MCF 10A (cell line): ENCODE data around the gene IL22RA2. TPM values are rescaled to one million over a fixed set of nuclear protein-coding genes. Genes with fewer than 3 reads are reported as not detected.
A peak's percentile ranks its signal among the peaks of the same experiment; 100 is the strongest.

ENCODE experiments used
- BruUV-seq: library from RNA; stranded (reverse); fragments of 400-500 nt; replicated peaks from 2 replicates; lab custom pipeline; 2021; lab: Mats Ljungman, UMichigan
- CTCF ChIA-PET: fragments of 300-600 bp; sonication (Branson Sonifier 250); formaldehyde crosslinking; extraction: SDS; loops from one replicate; lab custom pipeline; 2021; ENCODE audit warnings: antibody characterized with exemption, inconsistent platforms; lab: Yijun Ruan, JAX
- POLR2A ChIA-PET: fragments of 300-600, 350-650 bp; sonication (Branson Sonifier 250); formaldehyde crosslinking; extraction: SDS; loops from one replicate; lab custom pipeline; 2020; ENCODE audit warnings: antibody characterized with exemption, inconsistent platforms; lab: Yijun Ruan, JAX
- DNase-seq: peaks from one replicate; pipeline ENCODE4 v3.0.0-alpha.2; 2018; ENCODE audit not compliant: unreplicated experiment
- H3K27ac Mint-ChIP-seq: one replicate; pipeline ENCODE4 v1.8.0; 2022; ENCODE audit warnings: mild to moderate bottlenecking, low read depth, mixed read lengths; ENCODE audit not compliant: unreplicated experiment
- H3K27me3 Mint-ChIP-seq: one replicate; pipeline ENCODE4 v1.8.0; 2022; ENCODE audit warnings: mixed read lengths; ENCODE audit not compliant: insufficient read depth, unreplicated experiment
- H3K36me3 Mint-ChIP-seq: one replicate; pipeline ENCODE4 v1.8.0; 2022; ENCODE audit warnings: mild to moderate bottlenecking, moderate library complexity, mixed read lengths; ENCODE audit not compliant: insufficient read depth, unreplicated experiment
- H3K4me1 Mint-ChIP-seq: one replicate; pipeline ENCODE4 v1.8.0; 2022; ENCODE audit warnings: mixed read lengths; ENCODE audit not compliant: insufficient read depth, unreplicated experiment
- H3K4me3 Mint-ChIP-seq: one replicate; pipeline ENCODE4 v1.8.0; 2022; ENCODE audit warnings: mild to moderate bottlenecking, moderate library complexity, mixed read lengths; ENCODE audit not compliant: unreplicated experiment
- H3K9me3 Mint-ChIP-seq: one replicate; pipeline ENCODE4 v1.8.0; 2022; ENCODE audit warnings: mixed read lengths; ENCODE audit not compliant: unreplicated experiment
- CTCF ChIP-seq: fragments of 200-600 bp; IDR thresholded peaks from one replicate; pipeline ENCODE4 v1.8.0; 2022; ENCODE audit warnings: antibody characterized with exemption, mild to moderate bottlenecking; ENCODE audit not compliant: unreplicated experiment
- intact Hi-C: fragments of 100-400 bp; cut with micrococcal nuclease; formaldehyde crosslinking; loops from 2 replicates; pipeline ENCODE4 v1.14.1; 2022
- total RNA-seq: library from RNA; stranded (reverse); gene quantifications from 2 replicates; pipeline ENCODE4 v1.2.3, GENCODE V29; 2022

IL22RA2 gene
- total RNA-seq, 1 experiment from 2014 or later = not detected

- H3K4me3 Mint-ChIP-seq = no peak overlapping the region
- POLR2A ChIA-PET = interaction anchor here (0.8 to 5.4 kb wide), 9 partner anchors 9 to 143 kb away, joined by 3 to 40 read pairs (median 4); no protein-coding TSS in a partner anchor
- H3K4me1 Mint-ChIP-seq = peaks cover 10% of the 10 kb centered on the region
- intact Hi-C loops = no loop called here
- TF ChIP-seq CTCF = no peak
- no peaks in the 10 kb centered on the region for H3K27me3 Mint-ChIP-seq
- no peak for DNase-seq
- CTCF ChIA-PET = interaction anchor here (0.5 to 6.2 kb wide), 8 partner anchors 9 to 628 kb away, joined by 3 to 116 read pairs (median 4); no protein-coding TSS in a partner anchor
- H3K36me3 Mint-ChIP-seq = no peaks in the 10 kb centered on the region
- no TSS peak for BruUV-seq
- H3K27ac Mint-ChIP-seq = no peak overlapping the region
- no peaks in the 10 kb centered on the region for H3K9me3 Mint-ChIP-seq
Observed at GRCh38 chr6:137097057-137097456, 76.4 kb downstream of the IL22RA2 start.

GRCh38 chr6:137095651-137096238, 77.7 kb downstream of the IL22RA2 start:
- no peak for DNase-seq
- Mint-ChIP-seq H3K27ac (peak overlapping the region; percentile 28), H3K9me3 (no peaks in the 10 kb centered on the region), H3K27me3 (no peaks in the 10 kb centered on the region), H3K4me1 (peaks cover 9% of the 10 kb centered on the region), H3K36me3 (no peaks in the 10 kb centered on the region), H3K4me3 (no peak overlapping the region)
- CTCF ChIA-PET = interaction anchor here (0.7 to 6.2 kb wide), 14 partner anchors 12 to 482 kb away, joined by 3 to 116 read pairs (median 5); no protein-coding TSS in a partner anchor
- intact Hi-C loops = loop anchor here (2.0 kb wide), 1 partner anchor 41 kb away; no protein-coding TSS in a partner anchor
- BruUV-seq = no TSS peak
- no peak for TF ChIP-seq CTCF
- POLR2A ChIA-PET = interaction anchor here (0.7 to 5.4 kb wide), 11 partner anchors 9 to 122 kb away, joined by 3 to 40 read pairs (median 8); no protein-coding TSS in a partner anchor

- POLR2A ChIA-PET = interaction anchor here (0.7 to 5.4 kb wide), 9 partner anchors 9 to 123 kb away, joined by 3 to 40 read pairs (median 4); no protein-coding TSS in a partner anchor
- CTCF ChIA-PET = interaction anchor here (0.6 to 6.2 kb wide), 21 partner anchors 11 to 544 kb away, joined by 3 to 116 read pairs (median 4); no protein-coding TSS in a partner anchor
- no peaks in the 10 kb centered on the region for H3K27me3 Mint-ChIP-seq
- DNase-seq = no peak
- peaks cover 9% of the 10 kb centered on the region for H3K4me1 Mint-ChIP-seq
- no TSS peak for BruUV-seq
- no peaks in the 10 kb centered on the region for H3K9me3 Mint-ChIP-seq
- no peaks in the 10 kb centered on the region for H3K36me3 Mint-ChIP-seq
- H3K27ac Mint-ChIP-seq = no peak overlapping the region
- H3K4me3 Mint-ChIP-seq = no peak overlapping the region
- intact Hi-C loops = loop anchor here (2.0 kb wide), 1 partner anchor 42 kb away; no protein-coding TSS in a partner anchor
- TF ChIP-seq CTCF = no peak
Observed at GRCh38 chr6:137095093-137095492, 78.4 kb downstream of the IL22RA2 start.

GRCh38 chr6:137094411-137095008, 78.9 kb downstream of the IL22RA2 start:
- intact Hi-C loops = loop anchor here (1.0 to 5.0 kb wide), 5 partner anchors 42 to 547 kb away; no protein-coding TSS in a partner anchor
- ChIA-PET POLR2A (interaction anchor here (0.6 to 5.4 kb wide), 13 partner anchors 12 to 216 kb away, joined by 3 to 40 read pairs (median 4); partner anchors contain the start of gene IL20RA), CTCF (interaction anchor here (0.6 to 6.2 kb wide), 44 partner anchors 8 to 547 kb away, joined by 3 to 116 read pairs (median 4); no protein-coding TSS in a partner anchor)
- Mint-ChIP-seq H3K36me3 (no peaks in the 10 kb centered on the region), H3K9me3 (no peaks in the 10 kb centered on the region), H3K4me1 (peaks cover 9% of the 10 kb centered on the region), H3K4me3 (no peak overlapping the region), H3K27ac (no peak overlapping the region), H3K27me3 (no peaks in the 10 kb centered on the region)
- TF ChIP-seq CTCF = peak; percentile 65
- BruUV-seq = no TSS peak
- DNase-seq = peak; percentile 81
